D721Med (cell line): Measurements from ENCODE around the gene ZMIZ1.

ENCODE experiments used
- DNase-seq: peaks from one replicate; pipeline ENCODE4 v3.0.0; 2011; ENCODE audit warnings: low spot score; ENCODE audit not compliant: insufficient read length
- FAIRE-seq: peaks from 2 replicates; lab custom pipeline; 2011; peaks lifted over from hg19 to GRCh38; lab: Jason Lieb, UNC
- CTCF ChIP-seq: IDR thresholded peaks from 2 replicates; pipeline ENCODE4 v1.5.1; 2012; ENCODE audit warnings: mild to moderate bottlenecking, control low read depth; ENCODE audit not compliant: insufficient read depth; ENCODE audit errors: missing control alignments

ZMIZ1 gene

DNA sequence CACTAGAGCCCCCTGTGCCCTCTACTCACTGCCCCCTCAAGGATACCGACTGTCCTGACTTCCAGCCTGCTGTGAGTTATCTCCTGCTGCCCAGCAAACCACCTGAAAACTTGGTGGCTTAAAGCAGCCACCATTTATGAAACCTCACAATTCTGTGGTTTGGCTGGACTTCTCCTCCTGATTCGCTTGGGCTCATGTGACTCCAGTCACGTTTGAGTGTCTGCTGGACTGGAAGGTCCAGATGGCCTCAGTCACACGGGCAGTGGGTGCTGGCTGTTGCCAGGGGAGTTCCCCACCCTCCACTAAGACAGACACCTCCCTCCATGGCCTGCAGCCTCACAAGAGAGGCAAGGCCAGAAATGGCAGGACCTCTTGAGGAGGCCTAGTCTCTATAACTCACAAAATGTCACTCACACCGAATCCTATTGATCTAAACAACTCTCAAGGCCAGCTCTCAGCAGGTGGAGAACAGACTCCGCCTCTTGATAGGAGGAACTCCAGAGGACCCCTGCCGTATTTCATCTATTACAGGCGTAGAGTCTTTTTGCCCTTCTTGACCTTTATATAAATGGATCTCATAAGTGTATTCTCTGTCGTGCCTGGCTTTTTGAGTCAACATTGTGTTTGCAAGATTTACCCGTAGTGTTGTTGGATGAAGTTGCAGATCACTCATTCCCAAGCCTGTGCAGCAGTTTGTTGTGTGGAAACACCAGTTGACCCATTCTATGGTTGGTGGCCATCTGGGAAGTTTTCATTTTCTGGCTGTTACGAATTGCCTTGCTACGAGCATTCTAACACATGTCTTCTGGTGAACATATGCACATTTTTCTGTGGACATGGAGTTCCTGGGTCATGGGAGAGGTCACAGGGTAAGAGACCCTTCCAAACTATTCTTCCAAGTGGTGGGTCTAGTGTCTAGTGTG is 48.3 kb downstream of the ZMIZ1 start:
- DNase-seq (no peak), FAIRE-seq (no peak)
- TF ChIP-seq CTCF = no peak

DNA sequence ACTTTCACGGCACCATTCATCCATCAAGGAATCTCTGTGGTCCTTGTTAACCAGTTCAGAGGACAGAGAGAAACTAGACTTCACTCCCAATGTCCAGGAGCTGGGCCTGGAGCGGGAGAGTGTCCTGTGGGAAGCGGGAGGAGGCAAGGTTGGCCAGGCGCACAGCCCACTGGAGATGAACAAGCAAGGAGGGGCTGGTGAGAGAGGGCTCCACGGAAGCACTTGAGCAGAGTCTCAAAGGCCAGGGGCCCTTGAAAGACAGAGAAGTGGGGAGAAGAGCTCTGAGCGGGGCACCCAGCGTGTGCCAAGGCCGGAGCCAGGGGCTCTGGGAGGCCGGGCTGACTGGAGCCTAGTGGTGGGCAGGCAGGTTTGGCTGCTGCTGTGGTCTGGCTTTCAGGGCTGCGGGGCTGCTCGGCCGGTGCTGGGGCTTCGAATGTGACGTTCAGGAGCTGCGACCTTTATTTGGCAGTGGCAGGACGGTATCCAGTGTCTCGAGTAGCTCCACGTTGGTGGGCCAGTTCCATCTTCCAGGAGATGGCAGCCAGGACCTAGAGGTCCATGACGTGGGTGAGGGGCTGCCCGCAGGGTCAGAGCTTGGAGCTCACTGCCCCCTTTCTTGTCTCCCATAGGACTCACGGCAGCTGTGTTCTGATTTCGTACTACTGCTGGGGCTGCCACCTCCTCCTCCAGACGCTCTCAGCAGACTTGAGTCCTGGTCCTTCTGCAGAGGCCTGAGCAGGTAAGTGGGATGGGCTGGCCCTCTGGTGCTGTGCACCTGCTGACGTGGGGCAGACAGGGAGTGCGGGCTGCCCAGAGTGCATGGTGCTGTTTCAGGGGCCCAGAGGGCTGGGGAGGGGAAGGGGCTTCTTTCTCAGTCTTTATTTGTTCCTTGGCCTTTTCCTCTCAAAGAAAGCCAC is 49.8 kb downstream of the ZMIZ1 start:
- no peak for FAIRE-seq
- DNase-seq = no peak
- TF ChIP-seq CTCF = no peak

- FAIRE-seq (no peak), DNase-seq (no peak)
- TF ChIP-seq CTCF = no peak
Observed at GRCh38 chr10:79119306-79119705, 50.5 kb downstream of the ZMIZ1 start.

DNA sequence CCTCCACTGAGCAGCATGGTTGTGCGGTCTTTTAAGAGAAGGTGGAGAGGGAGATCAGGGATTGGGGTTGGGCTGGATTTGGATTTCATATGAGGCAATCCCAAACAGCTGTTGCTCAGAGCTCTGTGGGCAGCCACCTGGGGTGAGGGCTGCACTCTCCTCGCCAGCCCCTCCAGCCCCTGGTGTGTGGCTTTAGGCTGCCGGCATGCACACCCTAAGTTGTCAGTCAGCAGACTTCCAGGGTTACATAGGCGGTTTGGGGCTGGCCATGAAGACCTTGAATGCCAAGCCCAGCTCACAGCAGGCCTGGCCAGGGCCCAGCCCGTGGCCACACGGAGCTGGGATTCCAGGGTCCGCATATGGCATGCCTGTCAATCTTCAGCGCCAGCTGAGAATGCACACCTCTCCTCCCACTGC is 54.8 kb downstream of the ZMIZ1 start:
- no peak for DNase-seq
- FAIRE-seq = no peak
- TF ChIP-seq CTCF = no peak

GRCh38 chr10:79124066-79124465 is 55.3 kb downstream of the ZMIZ1 start:
- no peak for TF ChIP-seq CTCF
- no peak for DNase-seq
- no peak for FAIRE-seq

- no peak for TF ChIP-seq CTCF
- no peak for FAIRE-seq
- DNase-seq = no peak
Observed at GRCh38 chr10:79125092-79125491, 56.3 kb downstream of the ZMIZ1 start.
